ENCODE data around the gene EFCAB9. TPM values are rescaled to one million over a fixed set of nuclear protein-coding genes. Genes with fewer than 3 reads are reported as not detected.

Gene EFCAB9
- total and polyA plus RNA-seq, 2 of the 8 experiments (the other 6 are each of a cell fraction or from before 2014, with no cell fraction given), result not detected

- Histone ChIP-seq H2AK5ac (ENCODE audit: low read depth, low read length) (no peak overlapping the region), H4K20me1 (replicated peaks in 1 of 2; ENCODE audit: control insufficient read depth in 1 of 2, insufficient read depth in 2 of 2, low read length in 2 of 2) (peaks cover 0 to 4% of the 10 kb centered on the region in 2 experiments), H3K18ac (ENCODE audit: extremely low read depth, low read length) (no peak overlapping the region), H3K23ac (ENCODE audit: insufficient read length) (no peak overlapping the region), H3K27ac (ENCODE audit: low read depth, low read length) (no peak overlapping the region), H3K56ac (replicated peaks; ENCODE audit: insufficient read length, low read depth, low read length) (no peak overlapping the region), H4K5ac (ENCODE audit: insufficient read length, low read depth, low read length) (no peak overlapping the region), H2BK20ac (ENCODE audit: low read length) (no peak overlapping the region), H4K8ac (ENCODE audit: extremely low read depth, insufficient read depth, low read length) (no peak overlapping the region), H2BK12ac (ENCODE audit: low read depth, low read length) (no peak overlapping the region), H2BK5ac (ENCODE audit: low read depth, low read length) (no peak overlapping the region), H3K4me2 (ENCODE audit: insufficient read depth in 1 of 2, low read depth in 2 of 2, low read length in 2 of 2) (no peak overlapping the region), H3K23me2 (ENCODE audit: low read depth, low read length) (no peaks in the 10 kb centered on the region), H3K9me3 (ENCODE audit: insufficient read depth in 2 of 2, low read depth in 1 of 2, low read length in 1 of 2) (no peaks in the 10 kb centered on the region), H2AFZ (ENCODE audit: low read length) (no peak overlapping the region), H3K4ac (replicated peaks; ENCODE audit: insufficient read length, low read depth, low read length) (no peak overlapping the region), H3K27me3 (replicated peaks in 1 of 4; ENCODE audit: control insufficient read depth in 3 of 4, extremely low read depth in 1 of 4, insufficient read depth in 3 of 4, low read length in 3 of 4) (no peaks in the 10 kb centered on the region), H3K36me3 (ENCODE audit: control insufficient read depth in 2 of 4, insufficient read depth in 4 of 4, low read length in 3 of 4) (peaks cover 3 to 29% (median 10%) of the 10 kb centered on the region in 4 experiments), H3K4me1 (replicated peaks in 1 of 4; ENCODE audit: control insufficient read depth in 3 of 4, insufficient read depth in 4 of 4, low read length in 3 of 4) (no peaks in the 10 kb centered on the region), H4K91ac (replicated peaks; ENCODE audit: insufficient read length, low read length) (no peak overlapping the region), H2BK120ac (replicated peaks; ENCODE audit: low read depth, low read length) (no peak overlapping the region), H2BK15ac (ENCODE audit: low read length) (no peak overlapping the region), H3K4me3 (ENCODE audit: extremely low read depth in 1 of 4, insufficient read depth in 2 of 4, low read depth in 3 of 4, low read length in 4 of 4) (no peak overlapping the region), H3K79me1 (ENCODE audit: low read depth, low read length) (peaks cover 5% of the 10 kb centered on the region), H3K9ac (replicated peaks in 1 of 4; ENCODE audit: extremely low read depth in 1 of 4, low read depth in 3 of 4, low read length in 3 of 4) (no peak overlapping the region), H3K79me2 (ENCODE audit: control insufficient read depth in 1 of 2, insufficient read depth in 2 of 2, low read length in 2 of 2) (peaks cover 0 to 51% of the 10 kb centered on the region in 2 experiments; a peak in 3 of 4 replicates), H3K14ac (ENCODE audit: insufficient read length) (no peak overlapping the region)
- FAIRE-seq (no peak), DNase-seq (ENCODE audit: low read depth in 1 of 2, low spot score in 2 of 2) (no peak)
- ChIA-PET CTCF (ENCODE audit: partially characterized antibody) (no interaction called here), POLR2A (ENCODE audit: partially characterized antibody) (interaction anchor here (0.8 kb wide), 1 partner anchor 9 kb away, joined by 5 read pairs; no protein-coding TSS in a partner anchor)
- WGBS, 2 experiments (ENCODE audit: extremely low coverage in 1 of 2, insufficient coverage in 1 of 2, insufficient read length in 1 of 2, insufficient replicate concordance in 2 of 2, low coverage in 1 of 2, low lambda C conversion rate in 2 of 2, missing lambda C conversion rate in 1 of 2), result 93% methylated on average over 3 of the region's 3 CpGs; no CpG with 5 or more reads in 1 of the 2 experiments
- TF ChIP-seq SRF (IDR thresholded peaks at IDR 0.05; ENCODE audit: low read depth, low read length), result no peak
- TF ChIP-seq PHF8 (conservative IDR thresholded peaks at IDR 0.05; ENCODE audit: low read depth, low read length), result no peak
- TF ChIP-seq EGR1 (IDR thresholded peaks at IDR 0.05; ENCODE audit: borderline replicate concordance, low read depth, low read length), result no peak
- no peak for TF ChIP-seq SIX5 (IDR thresholded peaks at IDR 0.05; ENCODE audit: low read depth, low read length)
- TF ChIP-seq E2F6 (IDR thresholded peaks at IDR 0.05), result no peak
- TF ChIP-seq RBBP5 (IDR thresholded peaks at IDR 0.05; ENCODE audit: borderline replicate concordance, low read depth, low read length), result no peak
- TF ChIP-seq TAF7 (optimal IDR thresholded peaks at IDR 0.05; ENCODE audit: borderline replicate concordance, low read depth, low read length), result no peak
- TF ChIP-seq EP300 (IDR thresholded peaks at IDR 0.05; ENCODE audit: borderline replicate concordance in 1 of 2, low read depth in 2 of 2, low read length in 2 of 2), result no peak
- TF ChIP-seq TCF12 (IDR thresholded peaks at IDR 0.05; ENCODE audit: low read depth, low read length), result no peak
- no peak for TF ChIP-seq CTCF (IDR thresholded peaks at IDR 0.05; ENCODE audit: control extremely low read depth in 1 of 3, insufficient read depth in 1 of 3, low read depth in 1 of 3, low read length in 3 of 3)
- no peak for TF ChIP-seq BCL11A (IDR thresholded peaks at IDR 0.05; ENCODE audit: low read depth in 2 of 2, low read length in 2 of 2)
These were observed 22.4 kb downstream of the EFCAB9 start for GRCh38 chr5:172216345-172216744.

Measured in H1 (cell line).